IPS DF 6.9 (cell line): Measurements from ENCODE around the gene MCF2L.
"Not testable (repeated sequence)": the region's sequence is repeated elsewhere in the genome, so short reads cannot be mapped to it uniquely, and the experiment has no call there.

Experiments
- DNase-seq: peaks from one replicate; pipeline ENCODE4 v3.0.0-alpha.2; 2013; ENCODE audit warnings: low read depth, low spot score
- H3K27ac ChIP-seq: one replicate; pipeline ENCODE4 v1.5.1; 2013; ENCODE audit warnings: low read length, control low read depth
- H3K27me3 ChIP-seq: 2 replicates; pipeline ENCODE4 v1.6.1; 2013; ENCODE audit warnings: mild to moderate bottlenecking, low read length; ENCODE audit not compliant: control insufficient read depth, insufficient read depth
- H3K36me3 ChIP-seq: 2 replicates; pipeline ENCODE4 v1.6.1; 2013; ENCODE audit warnings: low read length; ENCODE audit not compliant: control insufficient read depth, insufficient read depth
- H3K4me1 ChIP-seq: 2 replicates; pipeline ENCODE4 v1.6.1; 2013; ENCODE audit warnings: low read length; ENCODE audit not compliant: control insufficient read depth, insufficient read depth
- H3K4me3 ChIP-seq: 2 replicates; pipeline ENCODE4 v1.5.1; 2013; ENCODE audit warnings: mild to moderate bottlenecking, low read length
- H3K9me3 ChIP-seq: 2 replicates; pipeline ENCODE4 v1.6.1; 2013; ENCODE audit warnings: low read length, inconsistent platforms; ENCODE audit not compliant: control insufficient read depth, insufficient read depth
- WGBS: extraction: QIAGEN DNeasy Blood & Tissue Kit; methylation state at CpG from one replicate; pipeline ENCODE4 v1.1.7; 2013; ENCODE audit warnings: mixed read lengths, missing lambda C conversion rate; ENCODE audit not compliant: insufficient read length, insufficient coverage; 5-methylcytosine and 5-hydroxymethylcytosine counted together

MCF2L gene

GRCh38 chr13:112931028-112931934 lies 37.7 kb upstream of the MCF2L start:
- WGBS = no CpG with 5 or more reads among the region's 32 CpGs
- no peak overlapping the region for H3K4me3 ChIP-seq
- no peaks in the 10 kb centered on the region for H3K27me3 ChIP-seq
- no peak overlapping the region for H3K27ac ChIP-seq
- peak; percentile 52 for DNase-seq
- no peaks in the 10 kb centered on the region for H3K9me3 ChIP-seq
- no peaks in the 10 kb centered on the region for H3K36me3 ChIP-seq
- peaks cover 2% of the 10 kb centered on the region; the same call in 1 of the 2 replicates for H3K4me1 ChIP-seq

- WGBS = no CpG with 5 or more reads among the region's 9 CpGs
- H3K4me3 ChIP-seq = no peak overlapping the region
- no peak overlapping the region for H3K27ac ChIP-seq
- no peak for DNase-seq
- H3K27me3 ChIP-seq = no peaks in the 10 kb centered on the region
- peaks cover 2% of the 10 kb centered on the region; the same call in 1 of the 2 replicates for H3K4me1 ChIP-seq
- no peaks in the 10 kb centered on the region for H3K9me3 ChIP-seq
- H3K36me3 ChIP-seq = no peaks in the 10 kb centered on the region
These were observed 36.0 kb upstream of the MCF2L start for GRCh38 chr13:112932971-112933370.

- H3K4me1 ChIP-seq = peaks cover 2% of the 10 kb centered on the region; the same call in 1 of the 2 replicates
- no peaks in the 10 kb centered on the region for H3K9me3 ChIP-seq
- H3K27ac ChIP-seq = no peak overlapping the region
- H3K4me3 ChIP-seq = no peak overlapping the region
- H3K27me3 ChIP-seq = no peaks in the 10 kb centered on the region
- no CpG with 5 or more reads among the region's 7 CpGs for WGBS
- no peaks in the 10 kb centered on the region for H3K36me3 ChIP-seq
- DNase-seq = no peak
These were observed 35.4 kb upstream of the MCF2L start for GRCh38 chr13:112933649-112934048.

- no peaks in the 10 kb centered on the region for H3K36me3 ChIP-seq
- no peak overlapping the region for H3K4me3 ChIP-seq
- H3K27ac ChIP-seq = no peak overlapping the region
- H3K4me1 ChIP-seq = no peaks in the 10 kb centered on the region; the same call in 1 of the 2 replicates
- H3K9me3 ChIP-seq = no peaks in the 10 kb centered on the region
- no peak for DNase-seq
- no peaks in the 10 kb centered on the region for H3K27me3 ChIP-seq
- WGBS = no CpG with 5 or more reads among the region's 6 CpGs
These were observed 34.9 kb upstream of the MCF2L start for GRCh38 chr13:112934078-112934477.

GRCh38 chr13:112938680-112939079 lies 30.3 kb upstream of the MCF2L start:
- DNase-seq = no peak
- H3K4me3 ChIP-seq = no peak overlapping the region
- no peaks in the 10 kb centered on the region; the same call in 1 of the 2 replicates for H3K4me1 ChIP-seq
- no peaks in the 10 kb centered on the region for H3K36me3 ChIP-seq
- H3K27me3 ChIP-seq = no peaks in the 10 kb centered on the region
- no peak overlapping the region for H3K27ac ChIP-seq
- no CpG with 5 or more reads among the region's 7 CpGs for WGBS
- H3K9me3 ChIP-seq = no peaks in the 10 kb centered on the region

GRCh38 chr13:112940236-112940635 lies 28.8 kb upstream of the MCF2L start:
- Histone ChIP-seq H3K9me3 (no peaks in the 10 kb centered on the region), H3K36me3 (no peaks in the 10 kb centered on the region), H3K27ac (no peak overlapping the region), H3K27me3 (no peaks in the 10 kb centered on the region), H3K4me3 (no peak overlapping the region), H3K4me1 (0 out of 2 replicates have a peak, but pooled peaks cover 1% of the 10 kb centered on the region)
- no CpG with 5 or more reads among the region's 14 CpGs for WGBS
- no peak for DNase-seq

GRCh38 chr13:112941349-112941748 lies 27.7 kb upstream of the MCF2L start:
- Histone ChIP-seq H3K27ac (no peak overlapping the region), H3K4me3 (no peak overlapping the region), H3K36me3 (no peaks in the 10 kb centered on the region), H3K9me3 (no peaks in the 10 kb centered on the region), H3K4me1 (0 out of 2 replicates have a peak, but pooled peaks cover 1% of the 10 kb centered on the region), H3K27me3 (no peaks in the 10 kb centered on the region)
- no peak for DNase-seq
- WGBS = no CpG with 5 or more reads among the region's 7 CpGs

- H3K27me3 ChIP-seq, H3K27ac ChIP-seq, H3K4me1 ChIP-seq, H3K4me3 ChIP-seq, H3K9me3 ChIP-seq, H3K36me3 ChIP-seq, DNase-seq: not testable (repeated sequence)
- WGBS = no CpG with 5 or more reads among the region's 11 CpGs
These were observed 27.2 kb upstream of the MCF2L start for GRCh38 chr13:112941765-112942164.

- 0 out of 2 replicates have a peak, but pooled peaks cover 1% of the 10 kb centered on the region for H3K4me1 ChIP-seq
- peak; percentile 92 for DNase-seq
- no peaks in the 10 kb centered on the region for H3K9me3 ChIP-seq
- no peak overlapping the region for H3K27ac ChIP-seq
- peak overlapping the region; percentile 43; the same call in 1 of the 2 replicates for H3K4me3 ChIP-seq
- H3K27me3 ChIP-seq = no peaks in the 10 kb centered on the region
- no peaks in the 10 kb centered on the region for H3K36me3 ChIP-seq
- WGBS = no CpG with 5 or more reads among the region's 18 CpGs
These were observed 26.2 kb upstream of the MCF2L start for GRCh38 chr13:112942689-112943308.

GRCh38 chr13:112943309-112944125 lies 25.5 kb upstream of the MCF2L start:
- DNase-seq = no peak
- 0 out of 2 replicates have a peak, but pooled peaks cover 1% of the 10 kb centered on the region for H3K4me1 ChIP-seq
- no peaks in the 10 kb centered on the region for H3K36me3 ChIP-seq
- no peaks in the 10 kb centered on the region for H3K27me3 ChIP-seq
- H3K9me3 ChIP-seq = no peaks in the 10 kb centered on the region
- H3K27ac ChIP-seq = no peak overlapping the region
- no CpG with 5 or more reads among the region's 81 CpGs for WGBS
- peak overlapping the region; percentile 43; the same call in 1 of the 2 replicates for H3K4me3 ChIP-seq
